Natural killer cell treated with Interleukin-12 subunit alpha and Interleukin-12 subunit beta and Interleukin-15 and Interleukin-18, amount 100 ng/mL, for 72 hours (primary cell): ENCODE results near the gene MAP3K2. TPM values are rescaled to one million over a fixed set of nuclear protein-coding genes. Genes with fewer than 3 reads are reported as not detected.

Experiments
- ATAC-seq, 2 donors: fragments of 150-1000 bp; cut with Tn5 transposase in 1 of 2; sonication (Bioruptor Pico), chemical (Tn5 transposase) in 1 of 2; 2 replicates each; pipeline ENCODE4 v1.10.0; 2021
- DNase-seq: peaks from one replicate; pipeline ENCODE4 v3.0.0; 2022; ENCODE audit warnings: low spot score
- H3K27ac Mint-ChIP-seq, 2 donors: 1 replicate in 1 of 2; 2 replicates in 1 of 2; pipeline ENCODE4 v1.8.0; 2022; ENCODE audit warnings: mixed read lengths in 2 of 2, mild to moderate bottlenecking in 1 of 2, moderate library complexity in 1 of 2
- H3K27me3 Mint-ChIP-seq, 2 donors: 1 replicate in 1 of 2; 2 replicates in 1 of 2; pipeline ENCODE4 v1.8.0; 2022; ENCODE audit warnings: mixed read lengths in 2 of 2
- H3K36me3 Mint-ChIP-seq: one replicate; pipeline ENCODE4 v1.8.0; 2022; ENCODE audit warnings: mixed read lengths
- H3K4me1 Mint-ChIP-seq, 2 donors: 1 replicate in 1 of 2; 2 replicates in 1 of 2; pipeline ENCODE4 v1.8.0; 2022; ENCODE audit warnings: low read depth in 2 of 2, mixed read lengths in 2 of 2, mild to moderate bottlenecking in 1 of 2
- H3K4me3 Mint-ChIP-seq: one replicate; pipeline ENCODE4 v1.8.0; 2022; ENCODE audit warnings: mixed read lengths
- H3K9me3 Mint-ChIP-seq: 2 replicates; pipeline ENCODE4 v1.8.0; 2022; ENCODE audit warnings: mixed read lengths
- total RNA-seq, 2 donors: library from RNA; stranded (reverse); gene quantifications; one replicate each; pipeline ENCODE4 v1.2.3, GENCODE V29; 2022

Gene MAP3K2
- total RNA-seq, 2 donors from 2014 or later: 59.0 to 64.6 TPM

GRCh38 chr2:127424598-127425520 is 37.1 kb upstream of the MAP3K2 start:
- H3K4me3 Mint-ChIP-seq: no peak overlapping the region
- H3K27me3 Mint-ChIP-seq: peaks cover 16 to 36% of the 10 kb centered on the region in 2 donors
- DNase-seq (no peak), ATAC-seq (no peak)
- no peaks in the 10 kb centered on the region for H3K36me3 Mint-ChIP-seq
- H3K27ac Mint-ChIP-seq: no peak overlapping the region
- H3K9me3 Mint-ChIP-seq: no peaks in the 10 kb centered on the region
- peaks cover 0 to 6% of the 10 kb centered on the region in 2 donors for H3K4me1 Mint-ChIP-seq

- DNase-seq: no peak
- Mint-ChIP-seq H3K36me3 (no peaks in the 10 kb centered on the region), H3K27me3 (peaks cover 16 to 36% of the 10 kb centered on the region in 2 donors), H3K9me3 (no peaks in the 10 kb centered on the region), H3K4me1 (peaks cover 0 to 6% of the 10 kb centered on the region in 2 donors), H3K4me3 (peak overlapping the region; percentile 3), H3K27ac (no peak overlapping the region)
- no peak for ATAC-seq
These were observed 36.1 kb upstream of the MAP3K2 start for GRCh38 chr2:127423880-127424279.

GRCh38 chr2:127423478-127423843 is 35.7 kb upstream of the MAP3K2 start:
- H3K9me3 Mint-ChIP-seq: no peaks in the 10 kb centered on the region
- H3K27me3 Mint-ChIP-seq: peaks cover 16 to 36% of the 10 kb centered on the region in 2 donors
- ATAC-seq: no peak
- no peak overlapping the region for H3K4me3 Mint-ChIP-seq
- peaks cover 0 to 6% of the 10 kb centered on the region in 2 donors for H3K4me1 Mint-ChIP-seq
- no peak for DNase-seq
- no peaks in the 10 kb centered on the region for H3K36me3 Mint-ChIP-seq
- no peak overlapping the region for H3K27ac Mint-ChIP-seq

DNA sequence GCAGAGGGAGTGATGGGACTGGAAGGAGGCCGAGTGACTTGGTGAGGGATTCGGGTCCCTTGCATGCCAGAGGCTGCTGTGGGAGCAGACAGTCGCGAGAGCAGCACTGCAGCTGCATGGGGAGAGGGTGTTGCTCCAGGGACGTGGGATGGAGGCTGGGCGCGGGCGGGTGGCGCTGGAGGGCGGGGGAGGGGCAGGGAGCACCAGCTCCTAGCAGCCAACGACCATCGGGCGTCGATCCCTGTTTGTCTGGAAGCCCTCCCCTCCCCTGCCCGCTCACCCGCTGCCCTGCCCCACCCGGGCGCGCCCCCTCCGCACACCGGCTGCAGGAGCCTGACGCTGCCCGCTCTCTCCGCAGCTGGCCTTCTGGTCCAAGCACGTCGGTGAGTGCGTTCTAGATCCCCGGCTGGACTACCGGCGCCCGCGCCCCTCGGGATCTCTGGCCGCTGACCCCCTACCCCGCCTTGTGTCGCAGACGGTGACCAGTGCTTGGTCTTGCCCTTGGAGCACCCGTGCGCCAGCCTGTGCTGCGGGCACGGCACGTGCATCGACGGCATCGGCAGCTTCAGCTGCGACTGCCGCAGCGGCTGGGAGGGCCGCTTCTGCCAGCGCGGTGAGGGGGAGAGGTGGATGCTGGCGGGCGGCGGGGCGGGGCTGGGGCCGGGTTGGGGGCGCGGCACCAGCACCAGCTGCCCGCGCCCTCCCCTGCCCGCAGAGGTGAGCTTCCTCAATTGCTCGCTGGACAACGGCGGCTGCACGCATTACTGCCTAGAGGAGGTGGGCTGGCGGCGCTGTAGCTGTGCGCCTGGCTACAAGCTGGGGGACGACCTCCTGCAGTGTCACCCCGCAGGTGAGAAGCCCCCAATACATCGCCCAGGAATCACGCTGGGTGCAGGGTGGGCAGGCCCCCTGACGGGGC is 35.0 kb upstream of the MAP3K2 start:
- Mint-ChIP-seq H3K4me1 (peaks cover 0 to 6% of the 10 kb centered on the region in 2 donors), H3K36me3 (no peaks in the 10 kb centered on the region), H3K27ac (no peak overlapping the region), H3K27me3 (peaks cover 16 to 40% of the 10 kb centered on the region in 2 donors), H3K4me3 (no peak overlapping the region), H3K9me3 (no peaks in the 10 kb centered on the region)
- ATAC-seq: no peak
- no peak for DNase-seq

- DNase-seq (no peak), ATAC-seq (no peak)
- peaks cover 22 to 47% of the 10 kb centered on the region in 2 donors for H3K27me3 Mint-ChIP-seq
- H3K4me3 Mint-ChIP-seq: no peak overlapping the region
- no peaks in the 10 kb centered on the region for H3K9me3 Mint-ChIP-seq
- no peak overlapping the region for H3K27ac Mint-ChIP-seq
- H3K36me3 Mint-ChIP-seq: no peaks in the 10 kb centered on the region
- H3K4me1 Mint-ChIP-seq: peaks cover 4 to 10% of the 10 kb centered on the region in 2 donors
These were observed 34.2 kb upstream of the MAP3K2 start for GRCh38 chr2:127421871-127422558.

DNA sequence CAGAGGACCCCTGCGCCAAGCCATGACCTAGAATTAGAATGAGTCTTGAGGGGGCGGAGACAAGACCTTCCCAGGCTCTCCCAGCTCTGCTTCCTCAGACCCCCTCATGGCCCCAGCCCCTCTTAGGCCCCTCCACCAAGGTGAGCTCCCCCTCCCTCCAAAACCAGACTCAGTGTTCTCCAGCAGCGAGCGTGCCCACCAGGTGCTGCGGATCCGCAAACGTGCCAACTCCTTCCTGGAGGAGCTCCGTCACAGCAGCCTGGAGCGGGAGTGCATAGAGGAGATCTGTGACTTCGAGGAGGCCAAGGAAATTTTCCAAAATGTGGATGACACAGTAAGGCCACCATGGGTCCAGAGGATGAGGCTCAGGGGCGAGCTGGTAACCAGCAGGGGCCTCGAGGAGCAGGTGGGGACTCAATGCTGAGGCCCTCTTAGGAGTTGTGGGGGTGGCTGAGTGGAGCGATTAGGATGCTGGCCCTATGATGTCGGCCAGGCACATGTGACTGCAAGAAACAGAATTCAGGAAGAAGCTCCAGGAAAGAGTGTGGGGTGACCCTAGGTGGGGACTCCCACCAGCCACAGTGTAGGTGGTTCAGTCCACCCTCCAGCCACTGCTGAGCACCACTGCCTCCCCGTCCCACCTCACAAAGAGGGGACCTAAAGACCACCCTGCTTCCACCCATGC is 33.5 kb upstream of the MAP3K2 start:
- Mint-ChIP-seq H3K36me3 (no peaks in the 10 kb centered on the region), H3K4me1 (peaks cover 11 to 17% of the 10 kb centered on the region in 2 donors), H3K27ac (no peak overlapping the region), H3K9me3 (no peaks in the 10 kb centered on the region), H3K27me3 (peaks cover 28 to 51% of the 10 kb centered on the region in 2 donors), H3K4me3 (no peak overlapping the region)
- peak; percentile 48 for DNase-seq
- ATAC-seq: no peak

GRCh38 chr2:127420039-127420864 is 32.5 kb upstream of the MAP3K2 start:
- no peak overlapping the region for H3K27ac Mint-ChIP-seq
- H3K4me1 Mint-ChIP-seq: peaks cover 13 to 19% of the 10 kb centered on the region in 2 donors
- no peak overlapping the region for H3K4me3 Mint-ChIP-seq
- DNase-seq (no peak), ATAC-seq (no peak)
- peaks cover 24 to 44% of the 10 kb centered on the region in 2 donors for H3K27me3 Mint-ChIP-seq
- H3K9me3 Mint-ChIP-seq: no peaks in the 10 kb centered on the region
- H3K36me3 Mint-ChIP-seq: no peaks in the 10 kb centered on the region

- ATAC-seq (no peak), DNase-seq (peak; percentile 46)
- peaks cover 13 to 19% of the 10 kb centered on the region in 2 donors for H3K4me1 Mint-ChIP-seq
- no peak overlapping the region for H3K4me3 Mint-ChIP-seq
- no peaks in the 10 kb centered on the region for H3K36me3 Mint-ChIP-seq
- no peaks in the 10 kb centered on the region for H3K9me3 Mint-ChIP-seq
- H3K27ac Mint-ChIP-seq: no peak overlapping the region
- H3K27me3 Mint-ChIP-seq: peaks cover 20 to 41% of the 10 kb centered on the region in 2 donors
These were observed 31.8 kb upstream of the MAP3K2 start for GRCh38 chr2:127419448-127420038.

- peaks cover 18 to 42% of the 10 kb centered on the region in 2 donors for H3K27me3 Mint-ChIP-seq
- no peak overlapping the region for H3K4me3 Mint-ChIP-seq
- peaks cover 13 to 18% of the 10 kb centered on the region in 2 donors for H3K4me1 Mint-ChIP-seq
- no peaks in the 10 kb centered on the region for H3K36me3 Mint-ChIP-seq
- H3K27ac Mint-ChIP-seq: no peak overlapping the region
- DNase-seq (no peak), ATAC-seq (no peak)
- H3K9me3 Mint-ChIP-seq: no peaks in the 10 kb centered on the region
These were observed 31.3 kb upstream of the MAP3K2 start for GRCh38 chr2:127419112-127419430.

DNA sequence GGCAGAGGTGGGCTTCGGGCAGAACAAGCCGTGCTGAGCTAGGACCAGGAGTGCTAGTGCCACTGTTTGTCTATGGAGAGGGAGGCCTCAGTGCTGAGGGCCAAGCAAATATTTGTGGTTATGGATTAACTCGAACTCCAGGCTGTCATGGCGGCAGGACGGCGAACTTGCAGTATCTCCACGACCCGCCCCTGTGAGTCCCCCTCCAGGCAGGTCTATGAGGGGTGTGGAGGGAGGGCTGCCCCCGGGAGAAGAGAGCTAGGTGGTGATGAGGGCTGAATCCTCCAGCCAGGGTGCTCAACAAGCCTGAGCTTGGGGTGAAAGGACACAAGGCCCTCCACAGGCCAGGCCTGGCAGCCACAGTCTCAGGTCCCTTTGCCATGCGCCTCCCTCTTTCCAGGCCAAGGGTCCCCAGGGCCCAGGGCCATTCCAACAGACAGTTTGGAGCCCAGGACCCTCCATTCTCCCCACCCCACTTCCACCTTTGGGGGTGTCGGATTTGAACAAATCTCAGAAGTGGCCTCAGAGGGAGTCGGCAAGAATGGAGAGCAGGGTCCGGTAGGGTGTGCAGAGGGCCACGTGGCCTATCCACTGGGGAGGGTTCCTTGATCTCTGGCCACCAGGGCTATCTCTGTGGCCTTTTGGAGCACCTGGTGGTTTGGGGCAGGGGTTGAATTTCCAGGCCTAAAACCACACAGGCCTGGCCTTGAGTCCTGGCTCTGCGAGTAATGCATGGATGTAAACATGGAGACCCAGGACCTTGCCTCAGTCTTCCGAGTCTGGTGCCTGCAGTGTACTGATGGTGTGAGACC is 30.7 kb upstream of the MAP3K2 start, which contains the start of gene PROC:
Gene PROC, plus strand, starts transcription at position 128 of the 812 bp plus-strand sequence. CDS start 1,516 bp downstream, outside the sequence.
- H3K4me1 Mint-ChIP-seq: peaks cover 13 to 15% of the 10 kb centered on the region in 2 donors
- peaks cover 18 to 39% of the 10 kb centered on the region in 2 donors for H3K27me3 Mint-ChIP-seq
- H3K27ac Mint-ChIP-seq: no peak within 1 kb of the TSS
- H3K9me3 Mint-ChIP-seq: no peaks in the 10 kb centered on the region
- DNase-seq: peak; percentile 49
- ATAC-seq: no peak
- no peaks in the 10 kb centered on the region for H3K36me3 Mint-ChIP-seq
- H3K4me3 Mint-ChIP-seq: peak within 1 kb of the TSS; percentile 78

DNA sequence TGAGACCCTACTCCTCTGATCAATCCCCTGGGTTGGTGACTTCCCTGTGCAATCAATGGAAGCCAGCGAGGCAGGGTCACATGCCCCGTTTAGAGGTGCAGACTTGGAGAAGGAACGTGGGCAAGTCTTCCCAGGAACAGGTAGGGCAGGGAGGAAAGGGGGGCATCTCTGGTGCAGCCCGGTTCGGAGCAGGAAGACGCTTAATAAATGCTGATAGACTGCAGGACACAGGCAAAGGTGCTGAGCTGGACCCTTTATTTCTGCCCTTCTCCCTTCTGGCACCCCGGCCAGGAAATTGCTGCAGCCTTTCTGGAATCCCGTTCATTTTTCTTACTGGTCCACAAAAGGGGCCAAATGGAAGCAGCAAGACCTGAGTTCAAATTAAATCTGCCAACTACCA is 29.6 kb upstream of the MAP3K2 start:
- peak; percentile 12 for DNase-seq
- Mint-ChIP-seq H3K4me3 (peak overlapping the region; percentile 78), H3K27ac (no peak overlapping the region)

More for the DNA sequence above, 29.6 kb upstream of the MAP3K2 start:
- Mint-ChIP-seq H3K27me3 (peaks cover 22 to 40% of the 10 kb centered on the region in 2 donors), H3K36me3 (no peaks in the 10 kb centered on the region), H3K9me3 (no peaks in the 10 kb centered on the region), H3K4me1 (peaks cover 13 to 14% of the 10 kb centered on the region in 2 donors)
- no peak for ATAC-seq
